Thyroid gland (tissue), 4 donors: ENCODE measurements around the gene TCEAL2. TPM values are rescaled to one million over a fixed set of nuclear protein-coding genes. Genes with fewer than 3 reads are reported as not detected.
"Not testable (repeated sequence)": the region's sequence is repeated elsewhere in the genome, so short reads cannot be mapped to it uniquely, and the experiment has no call there.

Experiments
- DNase-seq, 2 donors: peaks; one replicate each; pipeline ENCODE4 v3.0.0-alpha.2; 2019
- H3K27ac ChIP-seq, 3 donors: fragments of 200-600 bp; sonication (generic); 1 replicate in 2 of 3; 2 replicates in 1 of 3; pipeline ENCODE4 v1.5.1; 2016 to 2019; ENCODE audit warnings: mild to moderate bottlenecking in 1 of 3, moderate library complexity in 1 of 3
- H3K27me3 ChIP-seq: fragments of 200-600 bp; sonication (generic); one replicate; pipeline ENCODE4 v1.5.1; 2019
- H3K36me3 ChIP-seq, 2 donors: fragments of 200-600 bp; sonication (generic); one replicate each; pipeline ENCODE4 v1.5.1; 2016 to 2019
- H3K4me1 ChIP-seq, 2 donors: fragments of 200-600 bp; sonication (generic); one replicate each; pipeline ENCODE4 v1.5.1; 2017 to 2019
- H3K4me3 ChIP-seq, 3 donors: fragments of 200-600 bp; sonication (generic); replicated peaks in 1 of 3; 1 replicate in 2 of 3; 2 replicates in 1 of 3; pipeline ENCODE4 v1.5.1; 2016; ENCODE audit warnings: mild to moderate bottlenecking in 1 of 3
- H3K9me3 ChIP-seq: fragments of 200-600 bp; sonication (generic); one replicate; pipeline ENCODE4 v1.5.1; 2017
- CTCF ChIP-seq, 6 experiments: fragments of 200-600 bp in 3 of 6; fragments of 450-650 bp in 3 of 6; sonication (generic) in 3 of 6; IDR thresholded peaks; one replicate each; pipeline ENCODE4 v1.5.1; 2016 to 2019; ENCODE audit warnings: antibody characterized with exemption in 6 of 6, mild to moderate bottlenecking in 2 of 6, inconsistent platforms in 1 of 6, moderate library complexity in 1 of 6
- POLR2A ChIP-seq, 2 donors: fragments of 450-650 bp; IDR thresholded peaks; one replicate each; pipeline ENCODE4 v1.6.1; 2017; ENCODE audit warnings: antibody characterized with exemption in 2 of 2, mild to moderate bottlenecking in 2 of 2, moderate library complexity in 1 of 2
- WGBS, 2 donors: methylation state at CpG; one replicate each; pipeline ENCODE4 v1.1.5; 2017; 5-methylcytosine and 5-hydroxymethylcytosine counted together
- intact Hi-C: fragments of 100-400 bp; cut with DNase I; formaldehyde crosslinking; loops from one replicate; pipeline ENCODE4 v1.15.1; 2023
- total RNA-seq, 4 donors: library from RNA; depleted of rRNA; stranded (reverse); fragments of >200 nt; gene quantifications; one replicate each; pipeline ENCODE4 v1.2.3, GENCODE V29; 2016

TCEAL2 gene
- total RNA-seq, 4 donors from 2014 or later: 10.6 to 22.9 (median 17.0) TPM

- no peak for DNase-seq
- H3K27ac ChIP-seq: no peak overlapping the region
- H3K27me3 ChIP-seq: no peaks in the 10 kb centered on the region
- 65 to 67% methylated on average over 8 of the region's 8 CpGs for WGBS, 2 donors
- no peak overlapping the region for H3K4me3 ChIP-seq
- TF ChIP-seq POLR2A (IDR thresholded peaks at IDR 0.05): no peak
- TF ChIP-seq CTCF (IDR thresholded peaks at IDR 0.05): no peak
- intact Hi-C loops: no loop called here
- H3K4me1 ChIP-seq: no peaks in the 10 kb centered on the region
- no peaks in the 10 kb centered on the region for H3K36me3 ChIP-seq
- no peaks in the 10 kb centered on the region for H3K9me3 ChIP-seq
Measured at GRCh38 chrX:102126863-102127262, 1.4 kb downstream of the TCEAL2 start.

- no peak overlapping the region for H3K4me3 ChIP-seq
Measured at GRCh38 chrX:102129473-102129872, 4.0 kb downstream of the TCEAL2 start.

GRCh38 chrX:102138064-102138463 is 12.6 kb downstream of the TCEAL2 start:
- H3K9me3 ChIP-seq: no peaks in the 10 kb centered on the region
- no peak for DNase-seq
- H3K27ac ChIP-seq: no peak overlapping the region
- H3K4me3 ChIP-seq: no peak overlapping the region
- H3K27me3 ChIP-seq: no peaks in the 10 kb centered on the region
- intact Hi-C loops: no loop called here
- 35 to 37% methylated on average over 4 of the region's 4 CpGs for WGBS, 2 donors
- H3K36me3 ChIP-seq: no peaks in the 10 kb centered on the region
- no peaks in the 10 kb centered on the region for H3K4me1 ChIP-seq
- TF ChIP-seq CTCF (IDR thresholded peaks at IDR 0.05): no peak
- TF ChIP-seq POLR2A (IDR thresholded peaks at IDR 0.05): no peak

More at GRCh38 chrX:102129473-102129872, 4.0 kb downstream of the TCEAL2 start:
- WGBS, 2 donors: 52 to 56% methylated on average over 1 of the region's 1 CpG
- intact Hi-C loops: no loop called here
- H3K9me3 ChIP-seq: no peaks in the 10 kb centered on the region
- H3K27ac ChIP-seq: no peak overlapping the region
- H3K36me3 ChIP-seq: no peaks in the 10 kb centered on the region
- H3K4me1 ChIP-seq: no peaks in the 10 kb centered on the region
- no peak for DNase-seq
- no peaks in the 10 kb centered on the region for H3K27me3 ChIP-seq
- peak in 3 of 6 experiments; percentile 14 to 37 (median 34) for TF ChIP-seq CTCF (IDR thresholded peaks at IDR 0.05)
- TF ChIP-seq POLR2A (IDR thresholded peaks at IDR 0.05): no peak

- DNase-seq, H3K9me3 ChIP-seq, intact Hi-C loops, H3K27me3 ChIP-seq, H3K4me1 ChIP-seq, H3K4me3 ChIP-seq, H3K36me3 ChIP-seq, H3K27ac ChIP-seq: not testable (repeated sequence)
- 31% methylated on average over 16 of the region's 16 CpGs for WGBS, 2 donors
Measured at GRCh38 chrX:102140876-102141275, 15.4 kb downstream of the TCEAL2 start.

- intact Hi-C loops, DNase-seq, H3K9me3 ChIP-seq, H3K27me3 ChIP-seq, H3K36me3 ChIP-seq, H3K4me1 ChIP-seq, H3K27ac ChIP-seq, H3K4me3 ChIP-seq: not testable (repeated sequence)
- WGBS, 2 donors: 0 to 18% methylated on average over 2 of the region's 19 CpGs
Measured at GRCh38 chrX:102141631-102142030, 16.2 kb downstream of the TCEAL2 start.

- H3K27me3 ChIP-seq, H3K4me1 ChIP-seq, intact Hi-C loops, H3K36me3 ChIP-seq, H3K27ac ChIP-seq, H3K9me3 ChIP-seq, H3K4me3 ChIP-seq: not testable (repeated sequence)
- peak; percentile 28 to 30 for DNase-seq
- WGBS, 2 donors: 1% methylated on average over 11 of the region's 31 CpGs; no CpG with 5 or more reads in 1 of the 2 donors
Measured at GRCh38 chrX:102142274-102142673, 16.8 kb downstream of the TCEAL2 start, which contains the start of gene TCEAL6. TCEAL6 (minus strand) TSS chrX:102142481.
